Skeletal muscle tissue (tissue), 4 donors: ENCODE results near the gene GABRB2. TPM values are rescaled to one million over a fixed set of nuclear protein-coding genes. Genes with fewer than 3 reads are reported as not detected.

Source experiments
- H3K27ac ChIP-seq: one replicate; pipeline ENCODE4 v1.7.0; 2013; ENCODE audit warnings: mild to moderate bottlenecking, low read depth, low read length, inconsistent platforms
- H3K27me3 ChIP-seq, 3 donors: one replicate each; pipeline ENCODE4 v1.7.0; 2013; ENCODE audit warnings: low read length in 3 of 3; ENCODE audit not compliant: control insufficient read depth in 3 of 3, insufficient read depth in 3 of 3
- H3K36me3 ChIP-seq, 3 donors: one replicate each; pipeline ENCODE4 v1.7.0; 2013; ENCODE audit warnings: low read length in 3 of 3; ENCODE audit not compliant: control insufficient read depth in 3 of 3, insufficient read depth in 3 of 3
- H3K4me1 ChIP-seq, 3 donors: one replicate each; pipeline ENCODE4 v1.7.0; 2013; ENCODE audit warnings: low read length in 3 of 3, mild to moderate bottlenecking in 3 of 3; ENCODE audit not compliant: control insufficient read depth in 3 of 3, insufficient read depth in 3 of 3
- H3K4me3 ChIP-seq, 3 donors: one replicate each; pipeline ENCODE4 v1.7.0; 2013; ENCODE audit warnings: low read length in 3 of 3
- H3K9ac ChIP-seq, 3 donors: one replicate each; pipeline ENCODE4 v1.7.0; 2013; ENCODE audit warnings: low read length in 3 of 3, mild to moderate bottlenecking in 3 of 3, moderate library complexity in 2 of 3, low read depth in 1 of 3
- H3K9me3 ChIP-seq, 3 donors: one replicate each; pipeline ENCODE4 v1.7.0; 2013; ENCODE audit warnings: low read length in 3 of 3; ENCODE audit not compliant: control insufficient read depth in 3 of 3
- total RNA-seq: library from RNA; depleted of rRNA; stranded (reverse); fragments of >200 nt; gene quantifications from one replicate; pipeline ENCODE4 v1.2.3, GENCODE V29; 2014
- donor health status: Osteomylitis.

The GABRB2 gene
- total RNA-seq, 1 donor from 2014 or later: 1.0 TPM

GRCh38 chr5:161483721-161484120 lies 62.8 kb downstream of the GABRB2 start:
- no peak overlapping the region for H3K27ac ChIP-seq
- H3K4me3 ChIP-seq: no peak overlapping the region
- H3K4me1 ChIP-seq: no peaks in the 10 kb centered on the region
- H3K36me3 ChIP-seq: no peaks in the 10 kb centered on the region
- H3K9ac ChIP-seq: no peak overlapping the region
- H3K27me3 ChIP-seq: no peaks in the 10 kb centered on the region
- no peaks in the 10 kb centered on the region for H3K9me3 ChIP-seq

GRCh38 chr5:161481922-161482321 lies 64.6 kb downstream of the GABRB2 start:
- Histone ChIP-seq H3K9me3 (no peaks in the 10 kb centered on the region), H3K4me1 (no peaks in the 10 kb centered on the region), H3K27me3 (no peaks in the 10 kb centered on the region), H3K4me3 (no peak overlapping the region), H3K9ac (no peak overlapping the region), H3K36me3 (no peaks in the 10 kb centered on the region), H3K27ac (no peak overlapping the region)

GRCh38 chr5:161471211-161471950 lies 75.1 kb downstream of the GABRB2 start:
- Histone ChIP-seq H3K27me3 (no peaks in the 10 kb centered on the region), H3K4me1 (no peaks in the 10 kb centered on the region), H3K9me3 (no peaks in the 10 kb centered on the region), H3K36me3 (no peaks in the 10 kb centered on the region), H3K4me3 (no peak overlapping the region), H3K27ac (no peak overlapping the region), H3K9ac (no peak overlapping the region)

GRCh38 chr5:161467703-161468102 lies 78.8 kb downstream of the GABRB2 start:
- H3K27me3 ChIP-seq: no peaks in the 10 kb centered on the region
- no peaks in the 10 kb centered on the region for H3K36me3 ChIP-seq
- no peaks in the 10 kb centered on the region for H3K4me1 ChIP-seq
- H3K4me3 ChIP-seq: no peak overlapping the region
- H3K27ac ChIP-seq: no peak overlapping the region
- no peak overlapping the region for H3K9ac ChIP-seq
- no peaks in the 10 kb centered on the region for H3K9me3 ChIP-seq

DNA sequence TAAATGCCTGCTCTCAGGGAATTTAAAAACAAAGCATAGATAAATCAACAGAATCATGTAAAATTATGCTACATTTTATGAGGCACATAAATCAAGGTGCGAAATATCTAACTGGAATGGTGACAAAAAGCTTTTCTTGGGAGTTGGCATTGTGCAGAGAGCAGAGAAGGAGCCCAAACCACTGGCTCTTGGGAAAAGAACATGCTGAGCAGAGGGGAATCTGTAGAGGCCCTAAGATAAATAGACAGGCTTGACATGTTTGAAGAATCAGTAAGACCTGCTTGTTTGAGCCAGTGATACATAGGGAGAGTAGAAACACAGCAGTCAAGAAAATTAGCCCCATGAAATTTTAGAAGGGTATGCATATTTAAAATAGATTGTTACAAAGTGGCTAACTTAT lies 85.8 kb downstream of the GABRB2 start:
- Histone ChIP-seq H3K9ac (no peak overlapping the region), H3K27ac (no peak overlapping the region), H3K36me3 (no peaks in the 10 kb centered on the region), H3K9me3 (no peaks in the 10 kb centered on the region), H3K27me3 (no peaks in the 10 kb centered on the region), H3K4me3 (no peak overlapping the region), H3K4me1 (no peaks in the 10 kb centered on the region)

GRCh38 chr5:161446655-161447054 lies 99.9 kb downstream of the GABRB2 start:
- Histone ChIP-seq H3K9ac (no peak overlapping the region), H3K4me1 (no peaks in the 10 kb centered on the region), H3K27ac (no peak overlapping the region), H3K4me3 (no peak overlapping the region), H3K9me3 (no peaks in the 10 kb centered on the region), H3K27me3 (no peaks in the 10 kb centered on the region), H3K36me3 (no peaks in the 10 kb centered on the region)

DNA sequence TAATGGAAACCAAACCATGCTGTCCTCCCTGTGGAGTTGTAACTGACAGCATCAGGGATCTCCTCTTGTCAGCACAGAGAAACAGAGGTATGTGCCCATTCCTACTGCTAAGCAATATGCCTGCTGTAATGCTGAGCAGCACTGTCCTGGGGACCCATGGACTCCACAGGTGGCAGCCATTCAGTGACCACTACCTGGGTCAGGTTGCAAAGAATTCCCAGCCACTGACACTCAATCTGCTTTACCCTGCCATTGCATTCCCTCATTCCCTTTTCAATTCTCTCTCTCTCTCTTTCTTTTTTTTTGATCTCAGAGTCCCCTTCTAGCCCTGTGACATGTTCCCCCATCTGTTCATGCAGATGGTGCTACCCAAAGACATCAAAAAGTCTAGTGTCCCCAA lies 104.1 kb downstream of the GABRB2 start:
- no peaks in the 10 kb centered on the region for H3K9me3 ChIP-seq
- no peaks in the 10 kb centered on the region for H3K27me3 ChIP-seq
- H3K4me3 ChIP-seq: no peak overlapping the region
- H3K4me1 ChIP-seq: no peaks in the 10 kb centered on the region
- H3K9ac ChIP-seq: no peak overlapping the region
- H3K27ac ChIP-seq: no peak overlapping the region
- no peaks in the 10 kb centered on the region for H3K36me3 ChIP-seq

DNA sequence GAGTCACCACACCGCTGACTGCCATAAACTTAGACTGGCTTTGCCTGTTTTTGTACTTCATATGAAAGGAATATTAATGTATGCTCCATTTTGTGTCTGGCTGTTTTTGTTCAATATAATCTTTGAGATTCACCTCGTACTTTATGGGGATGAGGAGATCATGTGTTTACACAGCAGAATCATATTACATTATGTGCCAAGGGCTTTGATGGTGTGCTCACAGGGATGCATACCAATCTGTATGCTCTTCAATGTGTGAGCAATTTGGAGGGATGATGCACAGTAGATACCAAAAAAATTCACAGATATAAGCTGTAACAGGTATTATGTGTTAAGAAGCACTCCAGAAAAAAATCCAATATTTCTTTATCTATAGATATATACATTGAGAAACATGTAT lies 113.7 kb downstream of the GABRB2 start:
- no peak overlapping the region for H3K4me3 ChIP-seq
- no peaks in the 10 kb centered on the region for H3K27me3 ChIP-seq
- no peak overlapping the region for H3K27ac ChIP-seq

GRCh38 chr5:161431963-161432362 lies 114.6 kb downstream of the GABRB2 start:
- no peaks in the 10 kb centered on the region for H3K36me3 ChIP-seq
- H3K9me3 ChIP-seq: no peaks in the 10 kb centered on the region
- H3K9ac ChIP-seq: no peak overlapping the region
- no peak overlapping the region for H3K4me3 ChIP-seq
- no peaks in the 10 kb centered on the region for H3K27me3 ChIP-seq
- no peak overlapping the region for H3K27ac ChIP-seq
- H3K4me1 ChIP-seq: no peaks in the 10 kb centered on the region

More for the DNA sequence above, 113.7 kb downstream of the GABRB2 start:
- no peaks in the 10 kb centered on the region for H3K36me3 ChIP-seq
- H3K9me3 ChIP-seq: no peaks in the 10 kb centered on the region
- H3K4me1 ChIP-seq: no peaks in the 10 kb centered on the region
- no peak overlapping the region for H3K9ac ChIP-seq

- no peak overlapping the region for H3K4me3 ChIP-seq
- no peaks in the 10 kb centered on the region for H3K4me1 ChIP-seq
- peaks cover 0 to 6% (median 4%) of the 10 kb centered on the region in 3 donors for H3K9me3 ChIP-seq
- no peak overlapping the region for H3K9ac ChIP-seq
- H3K27me3 ChIP-seq: no peaks in the 10 kb centered on the region
- no peak overlapping the region for H3K27ac ChIP-seq
- no peaks in the 10 kb centered on the region for H3K36me3 ChIP-seq
These were observed 125.5 kb downstream of the GABRB2 start for GRCh38 chr5:161421067-161421466.
